Bronchial epithelial cell (primary cell): Measurements from ENCODE around the gene CCR2. TPM values are rescaled to one million over a fixed set of nuclear protein-coding genes. Genes with fewer than 3 reads are reported as not detected.
A peak's percentile ranks its signal among the peaks of the same experiment; 100 is the strongest.

ENCODE experiments used
- DNase-seq: peaks from one replicate; pipeline ENCODE4 v3.0.0-alpha.2; 2010; ENCODE audit warnings: low read depth
- FAIRE-seq: peaks from 2 replicates; lab custom pipeline; 2011; peaks lifted over from hg19 to GRCh38; lab: Jason Lieb, UNC
- H3K27me3 ChIP-seq: 2 replicates; pipeline ENCODE4 v1.5.1; 2011; ENCODE audit warnings: low read length; ENCODE audit not compliant: control insufficient read depth, insufficient read depth
- H3K36me3 ChIP-seq: 2 replicates; pipeline ENCODE4 v1.5.1; 2011; ENCODE audit warnings: low read length; ENCODE audit not compliant: control insufficient read depth, insufficient read depth
- H3K4me3 ChIP-seq: 2 replicates; pipeline ENCODE4 v1.5.1; 2011; ENCODE audit warnings: mild to moderate bottlenecking, low read depth, low read length, control low read depth
- CTCF ChIP-seq: IDR thresholded peaks from 2 replicates; pipeline ENCODE4 v1.5.1; 2011; ENCODE audit warnings: mild to moderate bottlenecking, moderate library complexity, low read length, control low read depth, inconsistent platforms; ENCODE audit not compliant: insufficient read depth, severe bottlenecking
- total RNA-seq: library from RNA; depleted of rRNA; stranded (reverse); fragments of >200 nt; gene quantifications from 2 replicates; pipeline ENCODE4 v1.2.1, GENCODE V29; 2014

CCR2 gene
- total RNA-seq, 1 donor from 2014 or later = not detected

- no peak for DNase-seq
- no peak overlapping the region for H3K4me3 ChIP-seq
- H3K27me3 ChIP-seq = peaks cover 7% of the 10 kb centered on the region
- TF ChIP-seq CTCF = no peak
- H3K36me3 ChIP-seq = no peaks in the 10 kb centered on the region
- no peak for FAIRE-seq
Measured at GRCh38 chr3:46374755-46375154, 20.8 kb downstream of the CCR2 start.

- Histone ChIP-seq H3K27me3 (peaks cover 6% of the 10 kb centered on the region), H3K36me3 (no peaks in the 10 kb centered on the region), H3K4me3 (no peak overlapping the region)
- no peak for DNase-seq
- no peak for FAIRE-seq
- TF ChIP-seq CTCF = no peak
Measured at GRCh38 chr3:46375218-46375617, 21.3 kb downstream of the CCR2 start.

GRCh38 chr3:46375814-46376213, 21.9 kb downstream of the CCR2 start:
- no peak for TF ChIP-seq CTCF
- no peak overlapping the region for H3K4me3 ChIP-seq
- H3K36me3 ChIP-seq = no peaks in the 10 kb centered on the region
- peaks cover 6% of the 10 kb centered on the region for H3K27me3 ChIP-seq
- FAIRE-seq = no peak
- DNase-seq = no peak

- Histone ChIP-seq H3K4me3 (no peak overlapping the region), H3K36me3 (no peaks in the 10 kb centered on the region), H3K27me3 (peaks cover 6% of the 10 kb centered on the region)
- DNase-seq = peak; percentile 66
- no peak for FAIRE-seq
- peak; percentile 75 for TF ChIP-seq CTCF
Measured at GRCh38 chr3:46378426-46378942, 24.6 kb downstream of the CCR2 start.

DNA sequence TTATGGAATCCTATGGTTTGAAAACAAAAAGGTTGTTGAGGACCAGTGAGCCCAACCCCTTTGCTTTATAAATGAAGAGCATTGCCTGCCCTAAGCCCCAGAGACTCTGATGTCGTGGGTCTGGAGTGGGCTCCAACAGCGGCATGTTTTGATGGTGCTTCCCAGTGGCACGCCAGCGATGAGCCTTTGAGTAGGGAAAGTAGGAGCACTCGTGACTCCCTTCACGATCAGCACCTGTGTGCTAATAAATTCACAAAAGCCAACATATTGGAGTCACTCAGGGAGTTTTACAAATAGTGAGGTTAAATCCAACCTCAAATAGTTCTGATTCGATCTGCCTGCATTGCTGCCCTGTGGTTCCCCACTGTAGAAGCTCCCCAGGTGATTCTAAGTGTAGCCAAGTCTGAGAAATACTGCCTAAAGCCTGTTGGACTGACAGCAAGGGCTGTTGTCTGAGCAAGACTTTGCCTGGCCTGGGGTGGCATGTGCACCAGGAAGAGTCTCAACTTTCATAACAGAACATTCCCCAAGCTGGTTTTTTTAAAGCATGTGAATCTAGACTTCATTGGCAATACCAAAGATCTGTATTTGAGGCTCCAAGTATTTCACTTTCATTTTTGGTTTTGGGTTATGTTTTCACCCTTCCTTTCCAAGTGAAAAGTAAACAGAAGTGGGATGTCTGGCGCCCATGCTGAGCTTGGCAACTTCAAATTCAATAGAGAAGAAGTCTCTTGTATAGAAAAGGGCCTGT, 26.7 kb downstream of the CCR2 start:
- TF ChIP-seq CTCF = no peak
- Histone ChIP-seq H3K4me3 (no peak overlapping the region), H3K27me3 (peaks cover 2% of the 10 kb centered on the region), H3K36me3 (no peaks in the 10 kb centered on the region)
- FAIRE-seq (peak; percentile 76), DNase-seq (peak; percentile 33)
